GM21360 (cell line): ENCODE results near the gene LSAMP.

Source experiments
- ATAC-seq: cut with Tn5 transposase; IDR thresholded peaks from one replicate; pipeline ENCODE4 v1.9.1; 2021; ENCODE audit warnings: mild to moderate bottlenecking, moderate library complexity; ENCODE audit not compliant: unreplicated experiment

LSAMP gene

GRCh38 chr3:115915061-115915460, 530.2 kb downstream of the LSAMP start:
- no peak for ATAC-seq

- ATAC-seq: no peak
Measured at GRCh38 chr3:115913069-115913686, 532.1 kb downstream of the LSAMP start.

- no peak for ATAC-seq
Measured at GRCh38 chr3:115912372-115912771, 532.9 kb downstream of the LSAMP start.

GRCh38 chr3:115905871-115906270, 539.4 kb downstream of the LSAMP start:
- no peak for ATAC-seq

GRCh38 chr3:115903843-115904242, 541.4 kb downstream of the LSAMP start:
- ATAC-seq: no peak

GRCh38 chr3:115901008-115901407, 544.3 kb downstream of the LSAMP start:
- no peak for ATAC-seq

- no peak for ATAC-seq
Measured at GRCh38 chr3:115899535-115899934, 545.8 kb downstream of the LSAMP start.

GRCh38 chr3:115898656-115899410, 546.5 kb downstream of the LSAMP start:
- no peak for ATAC-seq

- ATAC-seq: no peak
Measured at GRCh38 chr3:115891006-115891636, 554.2 kb downstream of the LSAMP start.

- ATAC-seq: no peak
Measured at GRCh38 chr3:115890579-115890978, 554.7 kb downstream of the LSAMP start.

- no peak for ATAC-seq
Measured at GRCh38 chr3:115885621-115886020, 559.7 kb downstream of the LSAMP start.

GRCh38 chr3:115877615-115877899, 567.7 kb downstream of the LSAMP start:
- no peak for ATAC-seq

GRCh38 chr3:115876876-115877614, 568.2 kb downstream of the LSAMP start:
- no peak for ATAC-seq

GRCh38 chr3:115875460-115875859, 569.8 kb downstream of the LSAMP start:
- ATAC-seq: no peak

- ATAC-seq: no peak
Measured at GRCh38 chr3:115871735-115872134, 573.6 kb downstream of the LSAMP start.

- ATAC-seq: no peak
Measured at GRCh38 chr3:115864911-115865310, 580.4 kb downstream of the LSAMP start.

- no peak for ATAC-seq
Measured at GRCh38 chr3:115862849-115863248, 582.4 kb downstream of the LSAMP start.

- no peak for ATAC-seq
Measured at GRCh38 chr3:115862099-115862498, 583.2 kb downstream of the LSAMP start.

- ATAC-seq: no peak
Measured at GRCh38 chr3:115861166-115861733, 584.0 kb downstream of the LSAMP start.

- no peak for ATAC-seq
Measured at GRCh38 chr3:115860766-115861165, 584.5 kb downstream of the LSAMP start.
